Hematopoietic multipotent progenitor cell treated with erythropoietin and hydrocortisone succinate and interleukin-3 and kit ligand, for 4 days (in vitro differentiated cells): ENCODE results near the gene ZDHHC14.
"Not testable (repeated sequence)": the region's sequence is repeated elsewhere in the genome, so short reads cannot be mapped to it uniquely, and the experiment has no call there.

ENCODE experiments used
- DNase-seq: peaks from one replicate; pipeline ENCODE4 v3.0.0-alpha.2; 2015

The ZDHHC14 gene

GRCh38 chr6:157557559-157557958 is 176.6 kb downstream of the ZDHHC14 start:
- DNase-seq: peak; percentile 43

- DNase-seq: peak; percentile 41
These were observed 177.1 kb downstream of the ZDHHC14 start for GRCh38 chr6:157558049-157558448.

GRCh38 chr6:157558487-157559200 is 177.7 kb downstream of the ZDHHC14 start:
- DNase-seq: no peak

- DNase-seq: no peak
These were observed 178.3 kb downstream of the ZDHHC14 start for GRCh38 chr6:157559201-157559756.

GRCh38 chr6:157560063-157560462 is 179.1 kb downstream of the ZDHHC14 start:
- DNase-seq: not testable (repeated sequence)

- DNase-seq: peak; percentile 34
These were observed 179.9 kb downstream of the ZDHHC14 start for GRCh38 chr6:157560691-157561413.

GRCh38 chr6:157561414-157561790 is 180.4 kb downstream of the ZDHHC14 start:
- DNase-seq: no peak

GRCh38 chr6:157561929-157562810 is 181.2 kb downstream of the ZDHHC14 start:
- DNase-seq: peak; percentile 17

- no peak for DNase-seq
These were observed 182.0 kb downstream of the ZDHHC14 start for GRCh38 chr6:157562997-157563396.

GRCh38 chr6:157563611-157564284 is 182.8 kb downstream of the ZDHHC14 start:
- DNase-seq: peak; percentile 11

GRCh38 chr6:157568702-157569101 is 187.7 kb downstream of the ZDHHC14 start:
- DNase-seq: no peak

- DNase-seq: peak; percentile 52
These were observed 188.6 kb downstream of the ZDHHC14 start for GRCh38 chr6:157569543-157569942.

- DNase-seq: no peak
These were observed 189.1 kb downstream of the ZDHHC14 start for GRCh38 chr6:157570104-157570503.

- no peak for DNase-seq
These were observed 189.8 kb downstream of the ZDHHC14 start for GRCh38 chr6:157570752-157571151.

GRCh38 chr6:157571269-157571668 is 190.3 kb downstream of the ZDHHC14 start:
- no peak for DNase-seq

- no peak for DNase-seq
These were observed 191.0 kb downstream of the ZDHHC14 start for GRCh38 chr6:157571950-157572349.

- DNase-seq: no peak
These were observed 193.9 kb downstream of the ZDHHC14 start for GRCh38 chr6:157574851-157575424.

GRCh38 chr6:157575436-157576145 is 194.6 kb downstream of the ZDHHC14 start:
- no peak for DNase-seq

- not testable (repeated sequence) for DNase-seq
These were observed 196.0 kb downstream of the ZDHHC14 start for GRCh38 chr6:157576991-157577390.

GRCh38 chr6:157578527-157578926 is 197.5 kb downstream of the ZDHHC14 start:
- DNase-seq: not testable (repeated sequence)

- no peak for DNase-seq
These were observed 198.6 kb downstream of the ZDHHC14 start for GRCh38 chr6:157579467-157580031.
